Measurements from ENCODE around the gene STAB1. TPM values are rescaled to one million over a fixed set of nuclear protein-coding genes. Genes with fewer than 3 reads are reported as not detected.

The STAB1 gene
- total RNA-seq, 1 experiment from 2014 or later, result 0.33 TPM

- Histone ChIP-seq H4K20me1 (ENCODE audit: low read length) (no peaks in the 10 kb centered on the region), H3K27ac (ENCODE audit: low read length) (no peak overlapping the region), H3K79me2 (ENCODE audit: low read length) (no peaks in the 10 kb centered on the region), H3F3A (ENCODE audit: low read length, unreplicated experiment) (no peaks in the 10 kb centered on the region), H3K9me2 (replicated peaks; ENCODE audit: low read length) (no peaks in the 10 kb centered on the region), H3K27me3 (ENCODE audit: low read length) (no peaks in the 10 kb centered on the region), H3K4me3 (ENCODE audit: low read length) (no peak overlapping the region), H3K4me1 (ENCODE audit: insufficient read depth, low read length) (peaks cover 13% of the 10 kb centered on the region; the same call in 1 of the 2 replicates), H2AFZ (ENCODE audit: low read length) (no peak overlapping the region), H3K36me3 (ENCODE audit: low read depth, low read length) (no peaks in the 10 kb centered on the region), H3K9me3 (ENCODE audit: low read length) (no peaks in the 10 kb centered on the region), H3K9ac (ENCODE audit: low read length) (no peak overlapping the region), H3K4me2 (ENCODE audit: low read length) (no peak overlapping the region)
- intact Hi-C loops (cut with micrococcal nuclease), result no loop called here
- DNase-seq (no peak), ATAC-seq (no peak)
- POLR2A ChIA-PET (ENCODE audit: unreplicated experiment), result no interaction called here
- BruUV-seq (replicated peaks), result no TSS peak
- CTCF ChIA-PET, result no interaction called here
- TF ChIP-seq CTCF (conservative IDR thresholded peaks at IDR 0.05; ENCODE audit: low read depth, low read length), result no peak
- TF ChIP-seq EZH2 (IDR thresholded peaks at IDR 0.05; ENCODE audit: low read length, unreplicated experiment), result no peak
- TF ChIP-seq EZH2phosphoT487 (IDR thresholded peaks at IDR 0.05; ENCODE audit: borderline replicate concordance, low read length), result no peak
Measured at GRCh38 chr3:52503788-52504424, 8.8 kb downstream of the STAB1 start.

GRCh38 chr3:52504977-52505376, 9.8 kb downstream of the STAB1 start:
- Histone ChIP-seq H3K36me3 (ENCODE audit: low read depth, low read length) (no peaks in the 10 kb centered on the region), H3K27ac (ENCODE audit: low read length) (no peak overlapping the region), H4K20me1 (ENCODE audit: low read length) (no peaks in the 10 kb centered on the region), H2AFZ (ENCODE audit: low read length) (no peak overlapping the region), H3K9ac (ENCODE audit: low read length) (no peak overlapping the region), H3K4me2 (ENCODE audit: low read length) (no peak overlapping the region), H3K79me2 (ENCODE audit: low read length) (no peaks in the 10 kb centered on the region), H3K4me1 (ENCODE audit: insufficient read depth, low read length) (peaks cover 13% of the 10 kb centered on the region; the same call in 1 of the 2 replicates), H3K4me3 (ENCODE audit: low read length) (no peak overlapping the region), H3K27me3 (ENCODE audit: low read length) (no peaks in the 10 kb centered on the region), H3K9me2 (replicated peaks; ENCODE audit: low read length) (no peaks in the 10 kb centered on the region), H3F3A (ENCODE audit: low read length, unreplicated experiment) (no peaks in the 10 kb centered on the region), H3K9me3 (ENCODE audit: low read length) (no peaks in the 10 kb centered on the region)
- no peak for DNase-seq
- TF ChIP-seq CTCF (conservative IDR thresholded peaks at IDR 0.05; ENCODE audit: low read depth, low read length) (no peak), EZH2phosphoT487 (IDR thresholded peaks at IDR 0.05; ENCODE audit: borderline replicate concordance, low read length) (no peak), EZH2 (IDR thresholded peaks at IDR 0.05; ENCODE audit: low read length, unreplicated experiment) (no peak)
- ATAC-seq, result no peak
- ChIA-PET POLR2A (ENCODE audit: unreplicated experiment) (no interaction called here), CTCF (no interaction called here)
- no TSS peak for BruUV-seq (replicated peaks)
- intact Hi-C loops (cut with micrococcal nuclease), result no loop called here

GRCh38 chr3:52506266-52506966, 11.3 kb downstream of the STAB1 start:
- ChIA-PET CTCF (no interaction called here), POLR2A (ENCODE audit: unreplicated experiment) (interaction anchor here (0.6 kb wide), 1 partner anchor 20 kb away, joined by 3 read pairs; no protein-coding TSS in a partner anchor)
- Histone ChIP-seq H3K4me3 (ENCODE audit: low read length) (no peak overlapping the region), H2AFZ (ENCODE audit: low read length) (no peak overlapping the region), H3K27me3 (ENCODE audit: low read length) (no peaks in the 10 kb centered on the region), H3K9ac (ENCODE audit: low read length) (no peak overlapping the region), H3K27ac (ENCODE audit: low read length) (no peak overlapping the region), H3K79me2 (ENCODE audit: low read length) (no peaks in the 10 kb centered on the region), H3F3A (ENCODE audit: low read length, unreplicated experiment) (no peaks in the 10 kb centered on the region), H3K4me1 (ENCODE audit: insufficient read depth, low read length) (peaks cover 13% of the 10 kb centered on the region; the same call in 1 of the 2 replicates), H3K4me2 (ENCODE audit: low read length) (no peak overlapping the region), H3K9me2 (replicated peaks; ENCODE audit: low read length) (no peaks in the 10 kb centered on the region), H4K20me1 (ENCODE audit: low read length) (no peaks in the 10 kb centered on the region), H3K9me3 (ENCODE audit: low read length) (no peaks in the 10 kb centered on the region), H3K36me3 (ENCODE audit: low read depth, low read length) (no peaks in the 10 kb centered on the region)
- intact Hi-C loops (cut with micrococcal nuclease), result no loop called here
- no peak for ATAC-seq
- no peak for DNase-seq
- BruUV-seq (replicated peaks), result no TSS peak
- TF ChIP-seq EZH2 (IDR thresholded peaks at IDR 0.05; ENCODE audit: low read length, unreplicated experiment) (no peak), CTCF (conservative IDR thresholded peaks at IDR 0.05; ENCODE audit: low read depth, low read length) (no peak), EZH2phosphoT487 (IDR thresholded peaks at IDR 0.05; ENCODE audit: borderline replicate concordance, low read length) (no peak)

Measured in PC-3 (cell line).